VCaP (cell line): Measurements from ENCODE around the gene OPRL1.

Source experiments
- H3K27ac ChIP-seq: fragments of 450-650 bp; 2 replicates; pipeline ENCODE4 v1.5.1; 2017
- CTCF ChIP-seq: fragments of 450-650 bp; conservative IDR thresholded peaks from 2 replicates; pipeline ENCODE4 v1.5.1; 2017; ENCODE audit warnings: mild to moderate bottlenecking, moderate library complexity

OPRL1 gene

GRCh38 chr20:64138276-64138815 is 58.5 kb downstream of the OPRL1 start:
- no peak for TF ChIP-seq CTCF
- no peak overlapping the region for H3K27ac ChIP-seq

- no peak for TF ChIP-seq CTCF
- H3K27ac ChIP-seq: no peak overlapping the region
Measured at GRCh38 chr20:64139199-64140060, 59.5 kb downstream of the OPRL1 start.

GRCh38 chr20:64140061-64140931 is 60.4 kb downstream of the OPRL1 start:
- TF ChIP-seq CTCF: no peak

GRCh38 chr20:64140956-64141355 is 61.1 kb downstream of the OPRL1 start:
- no peak for TF ChIP-seq CTCF
- H3K27ac ChIP-seq: no peak overlapping the region

More at GRCh38 chr20:64140061-64140931, 60.4 kb downstream of the OPRL1 start:
- no peak overlapping the region for H3K27ac ChIP-seq

- TF ChIP-seq CTCF: no peak
- peak overlapping the region; percentile 21; the same call in 1 of the 2 replicates for H3K27ac ChIP-seq
Measured at GRCh38 chr20:64142590-64142989, 62.7 kb downstream of the OPRL1 start.

GRCh38 chr20:64143018-64143801 is 63.3 kb downstream of the OPRL1 start:
- TF ChIP-seq CTCF: no peak

More at GRCh38 chr20:64143018-64143801, 63.3 kb downstream of the OPRL1 start:
- H3K27ac ChIP-seq: peak overlapping the region; percentile 21; the same call in 1 of the 2 replicates
